ENCODE results near the gene HDAC10.
A peak's percentile ranks its signal among the peaks of the same experiment; 100 is the strongest.

DNA sequence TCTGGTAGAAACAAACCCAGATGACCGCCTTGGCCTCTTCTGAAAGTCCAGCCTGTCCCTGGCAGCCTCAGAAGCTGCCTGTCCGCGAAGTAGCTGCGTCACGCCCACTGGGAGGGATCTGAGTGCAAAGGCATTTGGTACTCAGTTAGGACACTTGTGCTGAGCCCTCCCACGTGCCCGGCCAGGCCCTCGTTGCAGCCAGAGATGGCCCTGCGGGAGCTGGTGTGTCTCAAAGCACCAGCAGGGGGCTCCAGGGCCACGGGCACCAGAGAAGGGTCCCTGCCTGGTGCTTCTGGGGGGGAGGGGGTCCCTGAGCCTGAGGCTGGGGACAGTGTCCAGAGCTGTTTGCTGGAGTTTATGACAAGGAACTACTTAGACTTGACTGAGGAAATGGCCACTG is 44.5 kb downstream of the HDAC10 start:
- TF ChIP-seq, protein P1, sequence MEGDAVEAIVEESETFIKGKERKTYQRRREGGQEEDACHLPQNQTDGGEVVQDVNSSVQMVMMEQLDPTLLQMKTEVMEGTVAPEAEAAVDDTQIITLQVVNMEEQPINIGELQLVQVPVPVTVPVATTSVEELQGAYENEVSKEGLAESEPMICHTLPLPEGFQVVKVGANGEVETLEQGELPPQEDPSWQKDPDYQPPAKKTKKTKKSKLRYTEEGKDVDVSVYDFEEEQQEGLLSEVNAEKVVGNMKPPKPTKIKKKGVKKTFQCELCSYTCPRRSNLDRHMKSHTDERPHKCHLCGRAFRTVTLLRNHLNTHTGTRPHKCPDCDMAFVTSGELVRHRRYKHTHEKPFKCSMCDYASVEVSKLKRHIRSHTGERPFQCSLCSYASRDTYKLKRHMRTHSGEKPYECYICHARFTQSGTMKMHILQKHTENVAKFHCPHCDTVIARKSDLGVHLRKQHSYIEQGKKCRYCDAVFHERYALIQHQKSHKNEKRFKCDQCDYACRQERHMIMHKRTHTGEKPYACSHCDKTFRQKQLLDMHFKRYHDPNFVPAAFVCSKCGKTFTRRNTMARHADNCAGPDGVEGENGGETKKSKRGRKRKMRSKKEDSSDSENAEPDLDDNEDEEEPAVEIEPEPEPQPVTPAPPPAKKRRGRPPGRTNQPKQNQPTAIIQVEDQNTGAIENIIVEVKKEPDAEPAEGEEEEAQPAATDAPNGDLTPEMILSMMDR (IDR thresholded peaks at IDR 0.05) = peak; percentile 7 to 23
- TF ChIP-seq POLR2AphosphoS5 (IDR thresholded peaks at IDR 0.05) (no peak), EP300 (IDR thresholded peaks at IDR 0.05) (no peak)

Data from suprapubic skin (tissue), 4 donors.